Measurements from ENCODE around the gene C9orf85. TPM values are rescaled to one million over a fixed set of nuclear protein-coding genes. Genes with fewer than 3 reads are reported as not detected.
"Not testable (repeated sequence)": the region's sequence is repeated elsewhere in the genome, so short reads cannot be mapped to it uniquely, and the experiment has no call there.

C9orf85 gene
- polyA plus RNA-seq, 1 experiment: 16.1 TPM

DNA sequence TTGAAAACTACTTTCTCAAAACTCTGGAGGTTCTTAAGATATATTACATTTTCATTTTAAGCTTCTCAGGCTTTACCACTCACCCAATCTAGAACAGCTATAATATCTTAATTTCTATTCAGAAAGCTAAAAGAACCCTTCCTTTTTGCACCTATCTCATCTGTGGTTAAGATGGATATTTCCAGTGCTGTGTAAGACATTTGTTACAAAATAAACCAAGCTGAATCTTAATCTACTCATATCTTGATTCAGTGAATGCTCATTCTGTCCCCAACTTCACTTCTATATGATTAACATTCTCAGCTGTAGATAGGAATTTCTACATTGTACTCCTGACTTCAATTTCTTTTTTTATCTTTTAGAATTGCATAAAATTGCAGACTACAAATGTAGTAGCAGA lies 15.5 kb upstream of the C9orf85 start:
- H3K27me3 ChIP-seq (ENCODE audit: control insufficient read depth, insufficient read depth, low read length): no peaks in the 10 kb centered on the region
- H3K4me3 ChIP-seq (ENCODE audit: low read depth, low read length): no peak overlapping the region
- no peak for TF ChIP-seq CTCF (IDR thresholded peaks at IDR 0.05; ENCODE audit: insufficient read depth, low read depth, low read length)
- ChIA-PET POLR2A (no interaction called here), CTCF (interaction anchor here (0.6 to 0.9 kb wide), 2 partner anchors 30 to 515 kb away, joined by 3 read pairs; no protein-coding TSS in a partner anchor)
- no peaks in the 10 kb centered on the region for H3K36me3 ChIP-seq (ENCODE audit: control insufficient read depth, insufficient read depth, low read length)
- DNase-seq (ENCODE audit: low read depth): no peak

DNA sequence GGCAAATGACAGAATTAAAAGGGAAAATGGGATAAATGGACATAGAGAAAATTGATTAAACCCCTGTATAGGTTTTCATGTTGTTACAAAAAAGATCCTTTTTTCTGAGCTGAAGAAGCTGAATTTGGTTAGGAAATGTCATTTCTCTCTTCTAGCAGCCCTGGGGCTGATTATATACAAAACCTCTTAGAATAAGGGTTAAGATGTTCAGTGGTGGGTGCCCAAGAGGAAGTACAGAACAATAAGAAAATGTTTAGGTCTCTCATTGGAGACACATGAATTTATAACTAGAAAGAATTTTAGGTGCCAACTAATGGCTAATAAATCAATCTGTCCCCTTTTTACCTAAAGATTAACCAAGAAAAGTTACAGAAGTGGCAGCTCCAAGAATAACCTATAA lies 14.7 kb upstream of the C9orf85 start:
- Histone ChIP-seq H3K36me3 (ENCODE audit: control insufficient read depth, insufficient read depth, low read length) (no peaks in the 10 kb centered on the region), H3K4me3 (ENCODE audit: low read depth, low read length) (no peak overlapping the region), H3K27me3 (ENCODE audit: control insufficient read depth, insufficient read depth, low read length) (no peaks in the 10 kb centered on the region)
- ChIA-PET CTCF (no interaction called here), POLR2A (interaction anchor here (0.6 kb wide), 1 partner anchor 1301 kb away, joined by 4 read pairs; no protein-coding TSS in a partner anchor)
- DNase-seq (ENCODE audit: low read depth): no peak
- no peak for TF ChIP-seq CTCF (IDR thresholded peaks at IDR 0.05; ENCODE audit: insufficient read depth, low read depth, low read length)

- Histone ChIP-seq H3K4me3 (ENCODE audit: low read depth, low read length) (no peak overlapping the region), H3K27me3 (ENCODE audit: control insufficient read depth, insufficient read depth, low read length) (no peaks in the 10 kb centered on the region), H3K36me3 (ENCODE audit: control insufficient read depth, insufficient read depth, low read length) (no peaks in the 10 kb centered on the region)
- no peak for DNase-seq (ENCODE audit: low read depth)
- ChIA-PET POLR2A (no interaction called here), CTCF (no interaction called here)
- TF ChIP-seq CTCF (IDR thresholded peaks at IDR 0.05; ENCODE audit: insufficient read depth, low read depth, low read length): no peak
Measured at GRCh38 chr9:71897577-71897976, 13.9 kb upstream of the C9orf85 start.

DNA sequence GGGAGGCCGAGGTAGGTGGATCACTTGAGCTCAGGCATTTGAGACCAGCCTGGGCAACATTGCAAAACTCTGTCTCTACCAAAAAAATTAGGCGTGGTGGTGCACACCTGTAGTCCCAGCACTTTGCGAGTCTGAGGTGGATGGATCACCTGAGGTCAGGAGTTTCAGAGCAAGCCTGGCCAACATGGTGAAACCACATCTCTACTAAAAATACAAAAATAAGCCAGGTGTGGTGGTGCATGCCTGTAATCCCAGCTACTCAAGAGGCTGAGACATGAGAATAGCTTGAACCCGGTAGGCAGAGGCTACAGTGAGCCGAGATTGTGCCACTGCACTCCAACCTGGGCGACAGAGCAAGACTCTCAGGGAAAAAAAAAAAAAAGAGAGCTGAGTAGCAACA lies 12.7 kb upstream of the C9orf85 start:
- CTCF ChIA-PET; DNase-seq (ENCODE audit: low read depth); H3K4me3 ChIP-seq (ENCODE audit: low read depth, low read length); H3K36me3 ChIP-seq (ENCODE audit: control insufficient read depth, insufficient read depth, low read length); H3K27me3 ChIP-seq (ENCODE audit: control insufficient read depth, insufficient read depth, low read length): not testable (repeated sequence)
- POLR2A ChIA-PET: interaction anchor here (1.4 kb wide), 1 partner anchor 13 kb away, joined by 4 read pairs; the partner anchor contains the start of genes ABHD17B and C9orf85

DNA sequence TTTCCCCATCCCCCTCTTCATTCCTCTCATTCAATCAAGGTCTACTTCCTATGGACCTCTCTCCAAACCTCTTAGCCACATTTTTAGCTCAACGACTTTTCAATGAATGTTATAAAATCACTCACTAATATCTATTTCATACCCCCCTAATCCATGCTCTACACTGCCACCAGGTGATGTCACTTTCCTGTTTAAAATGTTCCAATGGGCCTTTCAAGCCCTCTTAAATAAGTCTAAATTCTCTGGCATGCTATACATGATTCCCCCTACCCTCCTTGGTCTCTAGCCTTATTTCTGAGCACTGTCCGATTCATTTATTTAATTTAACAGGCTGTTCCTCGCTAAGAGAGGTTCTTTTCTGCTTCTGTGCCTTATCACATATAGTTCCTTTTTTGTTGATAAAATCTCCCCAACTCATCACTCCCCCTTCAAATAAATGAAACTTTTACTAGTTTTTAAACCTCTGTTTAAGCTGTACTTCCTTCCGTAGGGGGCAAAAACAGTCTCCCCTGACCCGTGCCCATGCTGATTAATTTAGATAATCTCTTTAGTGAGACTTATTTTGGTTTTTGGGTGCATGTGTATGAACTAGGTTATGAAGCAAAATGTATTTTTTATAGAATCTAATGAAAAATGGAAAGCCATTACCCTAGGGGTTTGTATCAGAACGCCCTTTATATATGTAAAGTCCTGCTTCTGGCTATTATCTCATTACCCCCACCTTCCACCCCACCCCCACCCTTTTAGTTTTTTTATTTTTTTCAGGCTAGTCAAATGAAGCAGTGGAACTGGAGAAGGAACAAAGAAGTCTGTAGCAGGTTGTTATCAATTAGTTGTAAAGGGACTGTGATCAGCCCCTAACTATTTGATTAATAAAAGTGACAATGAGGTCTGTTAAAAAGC lies 9.5 kb upstream of the C9orf85 start:
- POLR2A ChIA-PET: no interaction called here
- CTCF ChIA-PET: no interaction called here
- no peak for TF ChIP-seq CTCF (IDR thresholded peaks at IDR 0.05; ENCODE audit: insufficient read depth, low read depth, low read length)
- no peaks in the 10 kb centered on the region for H3K36me3 ChIP-seq (ENCODE audit: control insufficient read depth, insufficient read depth, low read length)
- DNase-seq (ENCODE audit: low read depth): no peak
- no peak overlapping the region for H3K4me3 ChIP-seq (ENCODE audit: low read depth, low read length)
- no peaks in the 10 kb centered on the region for H3K27me3 ChIP-seq (ENCODE audit: control insufficient read depth, insufficient read depth, low read length)

Data from BJ (cell line).